Fibroblast of upper back skin (primary cell): ENCODE data around the gene SNX1.
"Not testable (repeated sequence)": the region's sequence is repeated elsewhere in the genome, so short reads cannot be mapped to it uniquely, and the experiment has no call there.

Source experiments
- DNase-seq: peaks from one replicate; pipeline ENCODE4 v3.0.0-alpha.2; 2013

The SNX1 gene

GRCh38 chr15:64082757-64083156 is 13.0 kb upstream of the SNX1 start:
- DNase-seq = no peak

DNA sequence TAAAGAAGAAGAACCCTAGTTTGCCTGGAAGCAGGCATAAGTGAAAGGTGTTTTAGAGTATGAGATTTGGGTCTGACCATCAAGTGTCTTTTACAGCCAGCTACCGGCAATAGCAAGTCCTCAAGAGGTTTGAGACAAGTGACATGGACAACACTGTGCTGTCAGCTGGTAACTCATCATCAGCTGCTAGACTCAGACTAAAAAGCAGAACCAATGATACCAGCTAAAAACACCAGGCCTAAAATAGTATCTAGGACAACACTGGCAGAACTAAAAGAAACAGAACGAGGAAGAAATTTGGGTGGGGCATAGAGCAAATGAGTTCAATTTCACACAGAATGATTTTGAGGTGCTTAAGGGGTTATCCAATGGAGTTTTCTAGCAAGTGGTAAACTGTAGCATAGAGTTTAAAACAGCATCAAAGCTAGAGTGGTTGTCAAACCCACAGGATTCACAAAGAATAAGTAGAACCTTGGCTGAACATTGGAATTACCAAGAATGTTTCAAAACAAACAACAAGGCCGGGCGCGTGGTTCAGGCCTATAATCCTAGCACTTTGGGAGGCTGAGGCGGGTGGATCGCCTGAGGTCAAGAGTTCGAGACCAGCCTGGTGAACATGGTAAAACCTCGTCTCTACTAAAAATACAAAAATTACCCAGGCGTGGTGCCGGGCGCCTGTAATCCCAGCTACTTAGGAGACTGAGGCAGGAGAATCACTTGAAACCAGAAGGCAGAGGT is 6.1 kb upstream of the SNX1 start:
- no peak for DNase-seq

DNA sequence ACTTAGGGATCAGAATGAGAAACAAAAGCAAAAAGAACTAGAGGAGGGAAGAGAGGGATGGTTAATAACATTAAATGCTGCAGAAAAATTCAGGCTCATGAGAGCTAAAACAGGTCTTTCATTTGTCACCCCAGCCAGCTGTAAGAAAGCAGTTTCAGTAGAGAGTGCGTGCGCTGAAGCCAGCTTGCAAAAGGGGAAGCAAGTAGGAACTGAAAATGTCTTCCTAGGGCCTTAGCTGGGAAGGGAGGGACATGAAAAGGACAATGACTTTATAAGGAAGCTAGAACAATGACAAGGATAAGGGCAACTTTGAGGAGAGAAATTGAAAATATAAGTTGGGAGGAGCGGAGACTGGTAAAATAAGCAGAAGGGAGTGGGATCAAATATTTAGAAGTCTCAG is 5.3 kb upstream of the SNX1 start:
- DNase-seq = no peak

GRCh38 chr15:64092075-64092820 is 3.5 kb upstream of the SNX1 start:
- DNase-seq = no peak

GRCh38 chr15:64092864-64093626 is 2.7 kb upstream of the SNX1 start:
- peak; percentile 51 for DNase-seq

- peak; percentile 98 for DNase-seq
These were observed 2.0 kb upstream of the SNX1 start, which contains the start of gene CIAO2A for GRCh38 chr15:64093627-64094417. TSS of gene CIAO2A (minus strand) at chr15:64093838. CDS start at chr15:64093768, 70 bp downstream.

DNA sequence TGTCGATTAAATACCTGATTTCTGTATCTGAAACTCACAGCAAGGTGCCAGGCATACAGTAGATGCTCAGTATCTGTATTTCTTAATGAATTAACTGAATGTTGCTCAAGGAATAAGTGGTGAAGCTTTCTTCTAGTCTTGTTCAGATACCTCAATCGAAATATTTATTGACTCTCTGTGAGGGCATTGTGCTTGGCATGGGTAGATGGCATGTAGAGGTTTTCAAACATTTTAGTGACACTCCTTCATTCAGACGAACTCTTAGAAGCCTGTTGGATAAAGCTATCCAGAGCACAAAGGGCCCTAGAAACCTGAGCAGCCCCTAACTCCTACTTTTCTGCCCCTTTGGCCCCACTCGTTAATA is 369 bp upstream of the SNX1 start:
- no peak for DNase-seq

- no peak for DNase-seq
These were observed 1.0 kb downstream of the SNX1 start for GRCh38 chr15:64096668-64097384.

- DNase-seq = no peak
These were observed 3.6 kb downstream of the SNX1 start for GRCh38 chr15:64099379-64099778.

GRCh38 chr15:64100958-64101357 is 5.2 kb downstream of the SNX1 start:
- DNase-seq = no peak

GRCh38 chr15:64102497-64102896 is 6.7 kb downstream of the SNX1 start:
- no peak for DNase-seq

DNA sequence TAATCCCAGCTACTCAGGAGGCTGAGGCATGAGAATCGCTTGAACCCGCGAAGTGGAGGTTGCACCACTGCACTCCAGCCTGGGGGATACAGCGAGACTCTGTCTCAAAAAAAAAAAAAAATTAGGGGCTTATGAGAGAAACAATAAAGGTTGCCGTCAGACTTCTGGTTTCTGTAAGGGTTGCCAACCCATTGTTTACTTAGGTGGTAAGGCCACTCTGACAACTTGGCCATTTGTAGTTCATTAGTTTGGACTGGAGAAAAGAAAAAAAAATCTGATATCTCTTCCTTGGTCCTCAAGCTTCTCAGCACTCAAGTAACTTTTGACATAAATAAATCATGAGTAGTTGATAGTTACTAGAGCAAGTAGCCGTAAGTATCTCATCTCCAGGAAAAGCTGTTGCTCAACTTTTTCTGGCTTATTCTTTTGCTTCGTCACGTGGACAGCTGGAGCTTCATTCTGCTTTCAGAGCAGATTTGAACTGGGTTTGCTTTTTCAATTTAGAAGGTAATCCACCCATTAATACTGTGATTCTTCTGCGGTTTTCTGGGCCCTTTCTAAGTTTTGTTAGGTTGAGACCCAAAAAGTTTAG is 9.4 kb downstream of the SNX1 start:
- peak; percentile 24 for DNase-seq

DNA sequence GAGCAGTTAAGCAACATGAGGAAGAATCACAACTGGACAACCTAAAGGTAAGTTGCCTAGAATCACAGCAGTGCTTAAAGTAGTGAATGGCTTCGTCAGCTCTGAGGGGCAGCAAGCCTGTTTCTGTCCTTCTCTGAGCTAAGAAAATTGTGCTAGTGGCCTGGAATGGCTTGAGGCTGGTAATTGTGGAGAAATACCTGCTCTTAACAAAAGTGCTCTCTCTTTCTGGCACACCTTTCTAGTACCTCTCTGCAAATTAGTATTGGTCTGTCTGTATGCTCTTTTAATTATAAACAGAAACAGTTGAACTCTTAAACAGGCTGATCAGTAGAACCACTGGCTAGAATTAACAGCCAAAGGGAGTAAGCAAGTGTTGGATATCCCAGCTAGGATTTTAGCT is 11.6 kb downstream of the SNX1 start:
- DNase-seq = no peak

DNA sequence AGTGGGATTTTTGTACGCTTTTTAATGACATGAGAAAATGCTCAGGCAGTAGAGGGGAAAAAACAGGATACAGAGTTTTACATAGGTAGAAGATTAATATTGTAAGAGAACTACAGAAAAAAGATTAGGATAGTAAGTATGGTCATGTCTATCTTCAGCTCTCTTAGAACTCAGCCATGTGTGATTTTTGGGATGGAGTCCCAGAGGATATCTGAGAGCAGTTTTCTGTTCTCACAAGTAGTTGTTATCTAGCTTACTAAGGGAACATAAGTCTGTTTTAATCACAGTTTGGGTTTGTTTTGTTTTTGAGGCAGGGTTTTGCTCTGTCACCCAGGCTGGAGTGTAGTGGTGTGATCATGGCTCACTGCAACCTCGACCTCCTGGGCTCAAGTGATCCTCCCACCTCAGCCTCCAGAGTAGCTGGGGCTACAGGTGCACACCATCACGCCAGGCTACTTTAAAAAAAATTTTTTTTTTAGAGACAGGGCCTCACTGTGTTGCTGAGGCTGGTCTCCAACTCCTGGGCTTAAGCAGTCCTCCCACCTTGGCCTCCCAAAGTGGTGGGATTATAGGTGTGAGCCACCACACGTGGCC is 14.4 kb downstream of the SNX1 start:
- DNase-seq = not testable (repeated sequence)

- DNase-seq = no peak
These were observed 15.3 kb downstream of the SNX1 start for GRCh38 chr15:64110950-64111678.

GRCh38 chr15:64111679-64112050 is 15.9 kb downstream of the SNX1 start:
- no peak for DNase-seq

GRCh38 chr15:64112073-64112772 is 16.4 kb downstream of the SNX1 start:
- DNase-seq = no peak

DNA sequence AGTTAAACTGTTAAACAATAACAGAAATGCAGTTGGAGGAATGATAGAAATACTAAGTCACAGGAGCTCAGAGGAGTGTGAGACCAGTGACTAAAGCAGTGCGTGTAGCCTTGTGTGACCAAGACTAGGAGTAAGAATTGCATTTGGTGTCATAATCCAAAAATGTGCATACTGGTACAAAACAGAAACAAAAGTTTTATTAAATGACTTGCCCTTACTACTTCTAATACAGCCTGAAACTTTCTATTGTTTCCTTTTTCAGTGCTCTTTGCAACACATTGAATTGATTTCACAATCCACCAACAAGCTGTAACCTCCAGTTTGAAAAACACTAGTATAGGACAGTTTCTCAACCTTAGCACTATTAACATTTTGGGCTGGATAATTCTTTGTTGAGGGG is 17.1 kb downstream of the SNX1 start:
- peak; percentile 12 for DNase-seq

GRCh38 chr15:64117759-64118487 is 22.1 kb downstream of the SNX1 start:
- DNase-seq = no peak
